Esophagus muscularis mucosa (tissue), 4 donors: Measurements from ENCODE around the gene RAD51B. TPM values are rescaled to one million over a fixed set of nuclear protein-coding genes. Genes with fewer than 3 reads are reported as not detected.

Source experiments
- DNase-seq: peaks from one replicate; pipeline ENCODE4 v3.0.0-alpha.2; 2017; ENCODE audit errors: extremely low spot score
- H3K27ac ChIP-seq, 4 donors: fragments of 200-600 bp; sonication (generic); replicated peaks in 1 of 4; 1 replicate in 3 of 4; 2 replicates in 1 of 4; pipeline ENCODE4 v1.5.1; 2016 to 2019; ENCODE audit warnings: mild to moderate bottlenecking in 1 of 4
- H3K27me3 ChIP-seq, 4 donors: fragments of 200-600 bp; sonication (generic); one replicate each; pipeline versions ENCODE4 v1.5.1 to v1.6.0; 2016 to 2019
- H3K36me3 ChIP-seq, 4 donors: fragments of 200-600 bp; sonication (generic); one replicate each; pipeline ENCODE4 v1.5.1; 2016 to 2019
- H3K4me1 ChIP-seq, 4 donors: fragments of 200-600 bp; sonication (generic); one replicate each; pipeline ENCODE4 v1.5.1; 2016 to 2019
- H3K4me3 ChIP-seq, 4 donors: fragments of 200-600 bp; sonication (generic); 1 replicate in 2 of 4; 2 replicates in 2 of 4; pipeline ENCODE4 v1.5.1; 2016 to 2019; ENCODE audit warnings: mild to moderate bottlenecking in 4 of 4, moderate library complexity in 1 of 4
- H3K9me3 ChIP-seq, 4 donors: fragments of 200-600 bp; sonication (generic); 1 replicate in 3 of 4; 2 replicates in 1 of 4; pipeline ENCODE4 v1.5.1; 2016 to 2019
- CTCF ChIP-seq, 3 experiments: fragments of 200-600 bp in 2 of 3; fragments of 450-650 bp in 1 of 3; sonication (generic) in 2 of 3; IDR thresholded peaks; one replicate each; pipeline ENCODE4 v1.5.1; 2017 to 2019; ENCODE audit warnings: antibody characterized with exemption in 3 of 3, mild to moderate bottlenecking in 2 of 3, moderate library complexity in 1 of 3
- EP300 ChIP-seq: sonication (generic); formaldehyde crosslinking; IDR thresholded peaks from one replicate; pipeline ENCODE4 v1.6.1; 2017; ENCODE audit warnings: antibody characterized with exemption
- POLR2A ChIP-seq: fragments of 450-650 bp; IDR thresholded peaks from one replicate; pipeline ENCODE4 v1.6.1; 2017; ENCODE audit warnings: antibody characterized with exemption, moderate library complexity, mild to moderate bottlenecking, low read depth
- POLR2AphosphoS5 ChIP-seq, 2 donors: sonication (generic); formaldehyde crosslinking; IDR thresholded peaks; one replicate each; pipeline ENCODE4 v1.6.1; 2017; ENCODE audit warnings: antibody characterized with exemption in 2 of 2
- WGBS: methylation state at CpG from one replicate; pipeline ENCODE4 v1.1.5; 2018; 5-methylcytosine and 5-hydroxymethylcytosine counted together
- intact Hi-C: fragments of 100-400 bp; cut with DNase I; formaldehyde crosslinking; loops from one replicate; pipeline ENCODE4 v1.15.1; 2023
- total RNA-seq, 4 donors: library from RNA; depleted of rRNA; stranded (reverse); fragments of >200 nt; gene quantifications; one replicate each; pipeline versions ENCODE4 v1.1.0 to v1.2.1, GENCODE V29; 2016

The RAD51B gene
- total RNA-seq, 4 donors from 2014 or later = 2.8 to 11.1 (median 5.1) TPM

GRCh38 chr14:68389943-68390342, 570.4 kb downstream of the RAD51B start:
- DNase-seq = no peak
- intact Hi-C loops = loop anchor here (5.0 to 10.0 kb wide), 2 partner anchors 155 to 392 kb away; no protein-coding TSS in a partner anchor
- peak overlapping the region; percentile 68 to 79 (median 78) for H3K27ac ChIP-seq
- 20% methylated on average over 3 of the region's 3 CpGs for WGBS
- H3K4me3 ChIP-seq = no peak overlapping the region
- peaks cover 37 to 80% (median 78%) of the 10 kb centered on the region in 4 donors for H3K4me1 ChIP-seq
- H3K27me3 ChIP-seq = no peaks in the 10 kb centered on the region
- H3K9me3 ChIP-seq = no peaks in the 10 kb centered on the region
- no peak for TF ChIP-seq CTCF (IDR thresholded peaks at IDR 0.05)
- no peaks in the 10 kb centered on the region for H3K36me3 ChIP-seq

GRCh38 chr14:68390741-68391140, 571.2 kb downstream of the RAD51B start:
- H3K36me3 ChIP-seq = no peaks in the 10 kb centered on the region
- peak overlapping the region; percentile 68 to 79 (median 78) for H3K27ac ChIP-seq
- peaks cover 43 to 80% (median 80%) of the 10 kb centered on the region in 4 donors for H3K4me1 ChIP-seq
- H3K27me3 ChIP-seq = no peaks in the 10 kb centered on the region
- intact Hi-C loops = loop anchor here (10.0 kb wide), 1 partner anchor 154 kb away; no protein-coding TSS in a partner anchor
- 60% methylated on average over 2 of the region's 2 CpGs for WGBS
- TF ChIP-seq POLR2A (no peak), POLR2AphosphoS5 (IDR thresholded peaks at IDR 0.05) (peak in 1 of 2 donors; percentile 1), EP300 (no peak), CTCF (IDR thresholded peaks at IDR 0.05) (no peak)
- DNase-seq = no peak
- H3K9me3 ChIP-seq = no peaks in the 10 kb centered on the region
- no peak overlapping the region for H3K4me3 ChIP-seq

- WGBS = 65% methylated on average over 4 of the region's 4 CpGs
- Histone ChIP-seq H3K27ac (peak overlapping the region; percentile 68 to 79 (median 78)), H3K4me3 (no peak overlapping the region), H3K27me3 (no peaks in the 10 kb centered on the region), H3K4me1 (peaks cover 45 to 83% (median 83%) of the 10 kb centered on the region in 4 donors), H3K9me3 (no peaks in the 10 kb centered on the region), H3K36me3 (no peaks in the 10 kb centered on the region)
- intact Hi-C loops = loop anchor here (10.0 kb wide), 1 partner anchor 153 kb away; no protein-coding TSS in a partner anchor
- no peak for DNase-seq
- TF ChIP-seq POLR2AphosphoS5 (IDR thresholded peaks at IDR 0.05) (peak in 1 of 2 donors; percentile 36), POLR2A (no peak), EP300 (peak; percentile 36), CTCF (IDR thresholded peaks at IDR 0.05) (no peak)
Measured at GRCh38 chr14:68391311-68392014, 571.9 kb downstream of the RAD51B start.

GRCh38 chr14:68392393-68393141, 573.0 kb downstream of the RAD51B start:
- DNase-seq = no peak

More at GRCh38 chr14:68392393-68393141, 573.0 kb downstream of the RAD51B start:
- H3K27ac ChIP-seq = peak overlapping the region; percentile 68 to 79 (median 78)
- WGBS = 48% methylated on average over 7 of the region's 7 CpGs
- no peak overlapping the region for H3K4me3 ChIP-seq
- no peaks in the 10 kb centered on the region for H3K9me3 ChIP-seq
- peaks cover 42 to 82% (median 82%) of the 10 kb centered on the region in 4 donors for H3K4me1 ChIP-seq
- intact Hi-C loops = loop anchor here (10.0 kb wide), 1 partner anchor 152 kb away; no protein-coding TSS in a partner anchor
- TF ChIP-seq POLR2A = no peak
- no peak for TF ChIP-seq EP300
- TF ChIP-seq CTCF (IDR thresholded peaks at IDR 0.05) = no peak
- peak; percentile 47 for TF ChIP-seq POLR2AphosphoS5 (IDR thresholded peaks at IDR 0.05)
- no peaks in the 10 kb centered on the region for H3K27me3 ChIP-seq
- H3K36me3 ChIP-seq = no peaks in the 10 kb centered on the region
